ENCODE data around the gene MCMBP.
"Not testable (repeated sequence)": the region's sequence is repeated elsewhere in the genome, so short reads cannot be mapped to it uniquely, and the experiment has no call there.

Gene MCMBP

DNA sequence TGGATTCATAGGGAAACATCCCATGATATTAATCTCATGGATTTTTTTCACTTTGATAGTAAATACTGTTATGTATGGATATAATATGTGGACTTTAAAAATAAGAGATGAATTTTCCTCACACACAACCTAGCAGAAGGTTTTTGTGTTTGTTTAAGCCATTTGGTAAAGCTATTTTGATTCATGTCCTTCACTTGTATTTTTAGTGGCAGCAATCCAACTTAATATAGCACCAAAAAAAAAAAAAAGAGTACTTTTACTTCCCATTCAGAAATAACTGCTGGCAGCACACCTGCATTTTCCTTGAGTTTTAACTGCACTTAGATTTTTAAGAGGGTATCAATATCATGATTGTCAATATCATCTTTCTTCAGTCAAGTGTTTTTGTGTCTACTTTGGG lies 60.0 kb downstream of the MCMBP start:
- H3K4me3 ChIP-seq (ENCODE audit: low read length): no peak overlapping the region
- no peaks in the 10 kb centered on the region for H3K27me3 ChIP-seq (ENCODE audit: control insufficient read depth, insufficient read depth, low read length)
- DNase-seq (ENCODE audit: low read depth, low spot score): no peak
- no peak overlapping the region for H3K27ac ChIP-seq (ENCODE audit: low read length)
- H3K4me1 ChIP-seq (ENCODE audit: control insufficient read depth, insufficient read depth, low read length): no peaks in the 10 kb centered on the region
- H3K36me3 ChIP-seq (ENCODE audit: control insufficient read depth, insufficient read depth, low read length): no peaks in the 10 kb centered on the region
- H3K9me3 ChIP-seq (ENCODE audit: control insufficient read depth, insufficient read depth, low read length): no peaks in the 10 kb centered on the region

DNA sequence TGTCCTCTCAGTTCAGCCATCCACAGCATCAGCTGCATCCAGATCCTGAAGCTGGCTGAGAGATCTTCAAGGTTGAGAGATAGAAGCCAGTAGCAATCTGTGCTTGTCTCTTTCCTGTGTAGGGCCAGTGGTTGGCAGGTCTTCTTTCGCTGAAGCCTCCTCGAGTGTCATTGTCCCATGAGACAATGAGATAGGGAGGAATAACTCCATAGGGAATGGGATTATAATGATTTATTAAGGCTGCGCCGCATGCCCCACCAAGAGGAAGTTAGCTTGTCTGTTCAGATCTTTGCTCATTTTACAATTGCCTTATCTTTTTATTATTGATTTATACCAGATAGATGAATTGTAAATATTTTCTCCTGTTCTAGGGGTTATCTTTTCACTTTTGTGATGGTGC lies 61.5 kb downstream of the MCMBP start:
- Histone ChIP-seq H3K27ac (ENCODE audit: low read length) (no peak overlapping the region), H3K27me3 (ENCODE audit: control insufficient read depth, insufficient read depth, low read length) (no peaks in the 10 kb centered on the region), H3K9me3 (ENCODE audit: control insufficient read depth, insufficient read depth, low read length) (no peaks in the 10 kb centered on the region), H3K36me3 (ENCODE audit: control insufficient read depth, insufficient read depth, low read length) (no peaks in the 10 kb centered on the region), H3K4me1 (ENCODE audit: control insufficient read depth, insufficient read depth, low read length) (no peaks in the 10 kb centered on the region), H3K4me3 (ENCODE audit: low read length) (no peak overlapping the region)
- no peak for DNase-seq (ENCODE audit: low read depth, low spot score)
- no CpG with 5 or more reads among the region's 4 CpGs for WGBS (ENCODE audit: insufficient coverage, insufficient read length)

DNA sequence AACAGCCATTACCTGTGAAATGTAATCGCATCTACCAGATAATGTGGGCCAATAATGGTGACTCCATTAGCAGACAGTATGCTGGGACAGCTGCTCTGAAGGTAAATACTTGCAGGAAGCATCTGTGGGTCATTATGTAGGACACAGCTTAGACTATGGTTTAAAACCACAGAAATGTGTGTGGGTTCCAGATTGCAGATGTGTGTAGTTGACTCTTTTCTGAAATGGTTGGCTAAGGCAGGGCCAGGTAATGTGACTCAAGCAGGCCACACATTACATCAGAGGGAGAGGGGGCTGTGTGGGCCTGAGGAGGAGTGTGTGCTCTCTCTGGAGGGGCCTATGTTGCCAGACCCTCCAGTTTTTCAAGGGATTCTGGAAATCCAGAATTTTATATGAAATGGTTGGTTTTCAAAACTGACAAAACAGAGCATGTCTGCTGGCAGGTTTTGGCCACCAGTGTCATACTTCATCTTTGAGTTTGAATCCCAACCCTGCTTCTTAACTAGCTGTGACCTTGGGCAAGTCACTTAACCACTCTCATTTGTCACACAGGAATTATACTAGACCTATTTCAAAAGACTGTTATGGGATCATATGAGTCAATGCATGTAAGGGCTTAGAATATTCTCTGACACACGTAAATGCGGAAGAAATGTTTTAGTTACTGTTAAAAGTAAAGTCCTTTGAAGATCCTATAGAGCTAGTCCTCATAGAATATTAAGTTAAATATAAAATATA lies 64.5 kb downstream of the MCMBP start:
- no peak for DNase-seq (ENCODE audit: low read depth, low spot score)
- no peak overlapping the region for H3K27ac ChIP-seq (ENCODE audit: low read length)
- no peaks in the 10 kb centered on the region for H3K4me1 ChIP-seq (ENCODE audit: control insufficient read depth, insufficient read depth, low read length)
- no peaks in the 10 kb centered on the region for H3K36me3 ChIP-seq (ENCODE audit: control insufficient read depth, insufficient read depth, low read length)
- no peak overlapping the region for H3K4me3 ChIP-seq (ENCODE audit: low read length)
- H3K27me3 ChIP-seq (ENCODE audit: control insufficient read depth, insufficient read depth, low read length): no peaks in the 10 kb centered on the region
- no peaks in the 10 kb centered on the region for H3K9me3 ChIP-seq (ENCODE audit: control insufficient read depth, insufficient read depth, low read length)
- WGBS (ENCODE audit: insufficient coverage, insufficient read length): no CpG with 5 or more reads among the region's 3 CpGs

DNA sequence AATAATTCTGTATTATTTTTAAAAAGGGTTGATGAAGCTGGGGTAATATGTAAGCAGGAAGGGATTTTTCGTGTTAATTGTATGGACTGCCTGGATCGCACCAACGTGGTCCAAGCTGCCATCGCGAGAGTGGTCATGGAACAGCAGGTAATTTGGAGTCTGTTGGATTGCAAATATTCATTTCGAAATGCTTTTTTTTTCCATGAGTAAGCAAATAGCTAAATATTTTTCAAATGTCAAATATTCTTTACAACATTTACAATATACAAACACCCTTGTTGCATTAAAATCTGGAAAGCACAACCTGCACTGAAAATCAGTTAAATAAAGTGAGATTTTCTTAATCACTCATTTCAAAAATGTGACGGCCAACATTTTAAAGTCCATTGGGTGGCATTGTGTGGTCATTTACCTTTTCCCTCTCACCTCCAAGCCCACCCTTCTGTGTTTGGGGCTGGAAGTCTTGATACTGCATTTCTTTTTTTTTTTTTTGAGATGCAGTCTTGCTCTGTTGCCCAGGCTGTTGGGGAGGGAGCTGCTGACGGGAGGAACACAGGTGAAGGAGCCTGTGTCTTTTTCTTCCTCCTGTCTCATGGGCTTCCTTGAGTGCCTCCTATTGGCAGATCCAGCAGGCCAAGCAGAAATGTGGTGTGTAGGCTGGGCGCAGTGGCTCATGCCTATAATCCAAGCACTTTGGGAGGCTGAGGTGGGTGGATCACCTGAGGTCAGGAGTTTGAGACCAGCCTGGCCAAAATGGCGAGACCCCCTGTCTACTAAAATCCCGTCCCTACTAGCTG lies 66.1 kb downstream of the MCMBP start:
- Histone ChIP-seq H3K4me3 (ENCODE audit: low read length) (no peak overlapping the region), H3K27ac (ENCODE audit: low read length) (no peak overlapping the region), H3K4me1 (ENCODE audit: control insufficient read depth, insufficient read depth, low read length) (no peaks in the 10 kb centered on the region), H3K27me3 (ENCODE audit: control insufficient read depth, insufficient read depth, low read length) (no peaks in the 10 kb centered on the region), H3K9me3 (ENCODE audit: control insufficient read depth, insufficient read depth, low read length) (no peaks in the 10 kb centered on the region), H3K36me3 (ENCODE audit: control insufficient read depth, insufficient read depth, low read length) (no peaks in the 10 kb centered on the region)
- DNase-seq (ENCODE audit: low read depth, low spot score): no peak
- whole genome bisulfite sequencing (ENCODE audit: insufficient coverage, insufficient read length): no CpG with 5 or more reads among the region's 11 CpGs

DNA sequence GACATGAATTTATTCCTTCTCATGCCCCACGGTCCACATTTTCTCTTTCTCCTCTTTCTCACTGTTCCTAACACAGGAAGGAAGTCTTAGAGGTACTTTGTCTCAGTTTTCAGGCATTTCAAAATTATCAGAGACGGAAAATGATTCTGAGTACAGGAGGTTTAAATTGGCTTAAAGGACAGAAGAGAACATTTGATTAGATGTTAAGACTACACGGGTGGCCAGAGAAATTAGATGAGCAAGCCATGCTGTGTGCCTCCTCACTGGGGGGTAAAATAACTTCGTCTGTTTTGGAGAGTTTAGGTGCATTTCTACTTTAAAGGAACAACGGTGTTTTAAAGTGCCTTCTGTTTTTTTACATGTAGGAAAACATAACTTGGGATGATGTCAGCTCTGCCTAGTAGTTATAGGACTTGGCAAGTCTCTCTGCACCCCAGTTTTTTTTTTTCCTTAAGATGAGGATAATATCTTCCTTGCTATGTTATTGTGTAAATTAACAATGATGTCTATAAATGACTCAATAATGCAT lies 66.9 kb downstream of the MCMBP start:
- no peak overlapping the region for H3K4me3 ChIP-seq (ENCODE audit: low read length)
- H3K36me3 ChIP-seq (ENCODE audit: control insufficient read depth, insufficient read depth, low read length): no peaks in the 10 kb centered on the region
- H3K9me3 ChIP-seq (ENCODE audit: control insufficient read depth, insufficient read depth, low read length): no peaks in the 10 kb centered on the region
- no peak for DNase-seq (ENCODE audit: low read depth, low spot score)
- no CpG with 5 or more reads among the region's 5 CpGs for WGBS (ENCODE audit: insufficient coverage, insufficient read length)
- no peak overlapping the region for H3K27ac ChIP-seq (ENCODE audit: low read length)
- no peaks in the 10 kb centered on the region for H3K4me1 ChIP-seq (ENCODE audit: control insufficient read depth, insufficient read depth, low read length)
- no peaks in the 10 kb centered on the region for H3K27me3 ChIP-seq (ENCODE audit: control insufficient read depth, insufficient read depth, low read length)

DNA sequence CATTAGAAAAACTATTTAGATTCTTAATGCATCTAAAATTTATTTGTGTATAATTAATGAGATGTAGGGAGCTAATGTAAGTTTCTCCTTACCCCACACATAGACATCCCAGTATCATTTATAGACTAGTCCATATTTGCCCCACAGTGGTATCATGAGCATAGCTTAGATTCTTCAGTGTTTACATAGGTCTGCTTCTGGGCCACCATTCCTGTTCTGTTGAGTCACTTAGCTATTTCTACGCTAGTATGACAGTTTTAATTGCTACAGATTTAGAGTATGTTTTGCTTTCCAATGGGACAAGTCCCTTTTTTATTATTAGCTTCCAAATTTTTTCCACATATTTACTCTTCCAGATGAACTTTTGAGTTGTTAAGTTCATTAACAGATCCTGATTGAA lies 69.4 kb downstream of the MCMBP start:
- Histone ChIP-seq H3K4me3 (ENCODE audit: low read length) (no peak overlapping the region), H3K9me3 (ENCODE audit: control insufficient read depth, insufficient read depth, low read length) (no peaks in the 10 kb centered on the region), H3K27ac (ENCODE audit: low read length) (no peak overlapping the region), H3K4me1 (ENCODE audit: control insufficient read depth, insufficient read depth, low read length) (no peaks in the 10 kb centered on the region), H3K27me3 (ENCODE audit: control insufficient read depth, insufficient read depth, low read length) (no peaks in the 10 kb centered on the region), H3K36me3 (ENCODE audit: control insufficient read depth, insufficient read depth, low read length) (no peaks in the 10 kb centered on the region)
- no peak for DNase-seq (ENCODE audit: low read depth, low spot score)
- no CpG with 5 or more reads among the region's 1 CpG for WGBS (ENCODE audit: insufficient coverage, insufficient read length)

DNA sequence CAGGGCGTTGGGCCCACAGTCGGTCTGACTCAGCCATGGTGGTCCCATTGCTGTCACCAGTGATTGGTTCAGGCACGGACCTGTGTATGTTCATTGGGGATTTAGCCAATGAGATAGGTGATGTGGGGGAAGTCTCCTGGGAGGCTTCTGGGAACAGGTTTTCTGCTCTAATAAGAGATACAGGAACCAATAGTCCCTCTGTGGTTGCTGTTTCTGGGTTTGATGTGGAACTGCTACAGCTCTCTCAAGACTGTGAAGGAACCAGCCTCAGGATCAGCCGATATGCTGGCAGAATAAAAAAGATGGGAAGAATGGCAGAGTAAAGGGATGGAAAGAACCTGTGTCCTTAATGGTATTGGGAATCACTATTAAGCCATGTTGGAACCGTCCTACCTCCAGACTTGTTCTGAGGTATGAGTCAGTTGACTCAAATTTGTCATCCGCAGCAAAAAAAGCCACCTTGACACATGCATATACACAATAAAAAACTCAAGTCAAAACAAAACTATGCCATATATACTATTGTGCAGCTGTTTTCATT lies 70.6 kb downstream of the MCMBP start:
- H3K36me3 ChIP-seq (ENCODE audit: control insufficient read depth, insufficient read depth, low read length): no peaks in the 10 kb centered on the region
- no peaks in the 10 kb centered on the region for H3K27me3 ChIP-seq (ENCODE audit: control insufficient read depth, insufficient read depth, low read length)
- H3K9me3 ChIP-seq (ENCODE audit: control insufficient read depth, insufficient read depth, low read length): no peaks in the 10 kb centered on the region
- no CpG with 5 or more reads among the region's 6 CpGs for WGBS (ENCODE audit: insufficient coverage, insufficient read length)
- no peak for DNase-seq (ENCODE audit: low read depth, low spot score)
- no peak overlapping the region for H3K27ac ChIP-seq (ENCODE audit: low read length)
- no peak overlapping the region for H3K4me3 ChIP-seq (ENCODE audit: low read length)
- no peaks in the 10 kb centered on the region for H3K4me1 ChIP-seq (ENCODE audit: control insufficient read depth, insufficient read depth, low read length)

DNA sequence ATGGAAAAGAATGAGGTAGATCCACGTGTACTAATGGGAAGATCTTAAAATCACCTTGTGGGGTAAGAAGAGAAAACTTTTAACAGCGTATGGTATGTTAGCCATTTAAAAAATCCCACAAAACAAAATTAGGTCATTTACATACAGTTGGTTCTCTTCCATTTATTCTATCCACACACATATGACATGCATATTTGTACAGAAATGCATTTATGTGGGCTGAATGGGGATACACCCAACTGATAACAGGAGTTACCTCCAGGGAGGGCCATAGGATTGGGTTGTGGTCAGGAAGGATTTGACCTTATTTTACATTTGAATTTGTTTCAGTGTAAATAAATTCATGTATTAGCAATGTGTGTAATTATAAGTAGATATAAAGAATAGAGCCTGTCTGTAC lies 71.5 kb downstream of the MCMBP start:
- Histone ChIP-seq H3K4me3 (ENCODE audit: low read length) (no peak overlapping the region), H3K4me1 (ENCODE audit: control insufficient read depth, insufficient read depth, low read length) (no peaks in the 10 kb centered on the region), H3K27me3 (ENCODE audit: control insufficient read depth, insufficient read depth, low read length) (no peaks in the 10 kb centered on the region), H3K9me3 (ENCODE audit: control insufficient read depth, insufficient read depth, low read length) (no peaks in the 10 kb centered on the region), H3K27ac (ENCODE audit: low read length) (no peak overlapping the region), H3K36me3 (ENCODE audit: control insufficient read depth, insufficient read depth, low read length) (no peaks in the 10 kb centered on the region)
- WGBS (ENCODE audit: insufficient coverage, insufficient read length): no CpG with 5 or more reads among the region's 2 CpGs
- DNase-seq (ENCODE audit: low read depth, low spot score): no peak

DNA sequence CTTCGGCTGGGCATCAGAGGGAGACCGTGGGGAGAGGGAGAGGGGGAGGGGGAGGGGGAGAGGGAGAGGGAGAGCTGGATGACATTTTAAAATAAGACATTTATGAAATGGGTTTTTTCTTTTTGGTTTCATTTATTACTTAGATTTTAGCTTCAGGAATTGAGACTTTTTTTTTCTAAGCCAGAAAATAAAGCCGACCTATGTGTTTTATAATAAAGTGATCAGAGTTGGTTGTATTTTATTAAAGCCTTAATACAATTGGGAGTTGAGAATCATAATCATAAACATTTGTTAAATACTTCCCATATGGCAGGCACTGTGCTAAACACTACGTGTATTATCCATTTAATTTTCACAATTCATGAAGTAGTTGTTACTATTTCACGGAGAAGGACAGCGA lies 76.6 kb downstream of the MCMBP start:
- no CpG with 5 or more reads among the region's 6 CpGs for WGBS (ENCODE audit: insufficient coverage, insufficient read length)
- Histone ChIP-seq H3K4me1 (ENCODE audit: control insufficient read depth, insufficient read depth, low read length) (no peaks in the 10 kb centered on the region), H3K4me3 (ENCODE audit: low read length) (no peak overlapping the region), H3K36me3 (ENCODE audit: control insufficient read depth, insufficient read depth, low read length) (no peaks in the 10 kb centered on the region), H3K27me3 (ENCODE audit: control insufficient read depth, insufficient read depth, low read length) (no peaks in the 10 kb centered on the region), H3K9me3 (ENCODE audit: control insufficient read depth, insufficient read depth, low read length) (no peaks in the 10 kb centered on the region), H3K27ac (ENCODE audit: low read length) (no peak overlapping the region)
- DNase-seq (ENCODE audit: low read depth, low spot score): no peak

DNA sequence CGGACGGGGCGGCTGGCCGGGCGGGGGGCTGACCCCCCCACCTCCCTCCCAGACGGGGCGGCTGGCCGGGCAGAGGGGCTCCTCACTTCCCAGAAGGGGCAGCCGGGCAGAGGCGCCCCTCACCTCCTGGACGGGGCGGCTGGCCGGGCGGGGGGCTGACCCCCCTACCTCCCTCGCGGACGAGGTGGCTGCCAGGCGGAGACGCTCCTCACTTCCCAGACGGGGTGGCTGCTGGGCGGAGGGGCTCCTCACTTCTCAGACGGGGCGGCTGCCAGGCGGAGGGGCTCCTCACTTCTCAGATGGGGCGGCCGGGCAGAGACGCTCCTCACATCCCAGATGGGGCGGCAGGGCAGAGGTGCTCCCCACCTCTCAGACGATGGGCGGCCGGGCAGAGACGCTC lies 77.5 kb downstream of the MCMBP start:
- no CpG with 5 or more reads among the region's 32 CpGs for WGBS (ENCODE audit: insufficient coverage, insufficient read length)
- not testable (repeated sequence) for H3K4me1 ChIP-seq (ENCODE audit: control insufficient read depth, insufficient read depth, low read length); H3K9me3 ChIP-seq (ENCODE audit: control insufficient read depth, insufficient read depth, low read length); H3K4me3 ChIP-seq (ENCODE audit: low read length); H3K36me3 ChIP-seq (ENCODE audit: control insufficient read depth, insufficient read depth, low read length); H3K27ac ChIP-seq (ENCODE audit: low read length); H3K27me3 ChIP-seq (ENCODE audit: control insufficient read depth, insufficient read depth, low read length); DNase-seq (ENCODE audit: low read depth, low spot score)

Measured in iPS DF 6.9 (cell line).